Testis (tissue), 3 donors: ENCODE data around the gene STYXL1. TPM values are rescaled to one million over a fixed set of nuclear protein-coding genes. Genes with fewer than 3 reads are reported as not detected.
"Not testable (repeated sequence)": the region's sequence is repeated elsewhere in the genome, so short reads cannot be mapped to it uniquely, and the experiment has no call there.

Experiments
- DNase-seq: peaks from one replicate; pipeline ENCODE4 v3.0.0-alpha.2; 2019
- H3K27ac ChIP-seq, 2 donors: fragments of 200-600 bp; sonication (generic); one replicate each; pipeline ENCODE4 v1.5.1; 2019
- H3K27me3 ChIP-seq: fragments of 200-600 bp; sonication (generic); one replicate; pipeline ENCODE4 v1.5.1; 2019
- H3K36me3 ChIP-seq: fragments of 200-600 bp; sonication (generic); one replicate; pipeline ENCODE4 v1.5.1; 2017; ENCODE audit warnings: low read depth; ENCODE audit errors: missing control alignments
- H3K4me1 ChIP-seq: fragments of 200-600 bp; sonication (generic); one replicate; pipeline ENCODE4 v1.5.1; 2019
- H3K4me3 ChIP-seq, 2 donors: fragments of 200-600 bp; sonication (generic); one replicate each; pipeline ENCODE4 v1.5.1; 2017 to 2019
- H3K9me3 ChIP-seq: fragments of 200-600 bp; sonication (generic); one replicate; pipeline ENCODE4 v1.5.1; 2017
- CTCF ChIP-seq, 3 experiments: fragments of 450-650 bp in 2 of 3; fragments of 200-600 bp in 1 of 3; sonication (generic) in 1 of 3; IDR thresholded peaks; one replicate each; pipeline ENCODE4 v1.5.1; 2016 to 2019; ENCODE audit warnings: antibody characterized with exemption in 3 of 3, mild to moderate bottlenecking in 2 of 3, moderate library complexity in 1 of 3
- POLR2A ChIP-seq: fragments of 450-650 bp; IDR thresholded peaks from one replicate; pipeline ENCODE4 v1.6.1; 2017; ENCODE audit warnings: antibody characterized with exemption, mild to moderate bottlenecking, moderate library complexity
- WGBS, 2 donors: methylation state at CpG; one replicate each; pipeline ENCODE4 v1.1.5; 2018; 5-methylcytosine and 5-hydroxymethylcytosine counted together
- intact Hi-C: fragments of 100-400 bp; cut with DNase I; formaldehyde crosslinking; loops from one replicate; pipeline ENCODE4 v1.15.1; 2023; ENCODE audit warnings: low total_unique reads
- polyA plus RNA-seq: library from polyadenylated mRNA; stranded (reverse); fragments of 350-450 nt; fragmentation: Illumina TruSeq; extraction: RNeasy Lipid Tissue Mini Kit (QIAGEN cat#74804); gene quantifications from one replicate; pipeline ENCODE4 v1.2.3, GENCODE V29; 2014; ENCODE audit warnings: low read depth, low replicate concordance; ENCODE audit not compliant: insufficient read depth
- total RNA-seq, 2 donors: library from RNA; depleted of rRNA; stranded (reverse); fragments of >200 nt; gene quantifications; one replicate each; pipeline ENCODE4 v1.2.3, GENCODE V29; 2016

The STYXL1 gene
- total and polyA plus RNA-seq, 3 donors from 2014 or later, result 47.0 to 122 (median 48.3) TPM

DNA sequence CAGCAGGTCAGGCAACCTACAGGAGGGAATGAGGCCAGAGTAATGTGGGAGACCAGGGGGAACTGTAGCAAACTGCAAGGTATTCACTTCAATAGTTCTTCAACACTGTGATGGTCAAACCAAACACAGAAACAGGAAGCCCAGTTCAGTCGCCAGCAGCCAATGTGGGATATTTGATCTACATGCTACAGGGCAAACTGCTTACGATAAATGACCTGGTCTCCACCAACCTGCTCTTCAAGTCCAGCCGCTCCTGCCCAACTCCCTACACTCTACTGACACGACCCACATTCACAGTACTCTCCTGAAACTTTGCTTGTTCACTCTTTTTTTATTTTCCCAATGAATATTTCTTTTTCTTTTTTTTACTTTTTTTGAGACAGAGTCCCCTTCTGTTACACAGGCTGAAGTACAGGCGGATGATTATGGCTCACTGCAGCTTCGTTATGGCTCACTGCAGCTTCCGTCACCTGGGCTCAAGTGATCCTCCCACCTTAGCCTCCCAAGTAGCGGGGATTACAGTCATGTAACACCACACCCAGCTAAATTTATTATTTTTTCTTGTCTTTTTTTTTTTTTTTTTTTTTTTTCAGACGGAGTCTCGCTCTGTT, 42.2 kb upstream of the STYXL1 start:
- Histone ChIP-seq H3K4me1 (no peaks in the 10 kb centered on the region), H3K9me3 (no peaks in the 10 kb centered on the region), H3K4me3 (no peak overlapping the region), H3K27me3 (no peaks in the 10 kb centered on the region), H3K36me3 (no peaks in the 10 kb centered on the region), H3K27ac (no peak overlapping the region)
- no peak for DNase-seq
- no peak for TF ChIP-seq POLR2A
- no peak for TF ChIP-seq CTCF (IDR thresholded peaks at IDR 0.05)
- WGBS, 2 donors, result 82 to 92% methylated on average over 10 of the region's 10 CpGs
- intact Hi-C loops, result no loop called here

- 60 to 75% methylated on average over 5 of the region's 5 CpGs for WGBS, 2 donors
- H3K4me1 ChIP-seq, H3K9me3 ChIP-seq, H3K36me3 ChIP-seq, H3K27me3 ChIP-seq, H3K4me3 ChIP-seq, DNase-seq, intact Hi-C loops, H3K27ac ChIP-seq: not testable (repeated sequence)
Observed at GRCh38 chr7:76087362-76087791, 39.6 kb upstream of the STYXL1 start.

GRCh38 chr7:76086070-76086469, 38.3 kb upstream of the STYXL1 start:
- TF ChIP-seq CTCF (IDR thresholded peaks at IDR 0.05) (no peak), POLR2A (no peak)
- no peaks in the 10 kb centered on the region for H3K36me3 ChIP-seq
- 94% methylated on average over 4 of the region's 4 CpGs for WGBS, 2 donors
- no peak for DNase-seq
- no peaks in the 10 kb centered on the region for H3K4me1 ChIP-seq
- no peak overlapping the region for H3K27ac ChIP-seq
- H3K4me3 ChIP-seq, result no peak overlapping the region
- no peaks in the 10 kb centered on the region for H3K9me3 ChIP-seq
- intact Hi-C loops, result no loop called here
- H3K27me3 ChIP-seq, result no peaks in the 10 kb centered on the region

GRCh38 chr7:76084115-76084514, 36.3 kb upstream of the STYXL1 start:
- intact Hi-C loops, H3K27me3 ChIP-seq, H3K27ac ChIP-seq, H3K4me3 ChIP-seq, DNase-seq, H3K36me3 ChIP-seq, H3K9me3 ChIP-seq, H3K4me1 ChIP-seq: not testable (repeated sequence)
- WGBS, 2 donors, result 80 to 90% methylated on average over 2 of the region's 2 CpGs

DNA sequence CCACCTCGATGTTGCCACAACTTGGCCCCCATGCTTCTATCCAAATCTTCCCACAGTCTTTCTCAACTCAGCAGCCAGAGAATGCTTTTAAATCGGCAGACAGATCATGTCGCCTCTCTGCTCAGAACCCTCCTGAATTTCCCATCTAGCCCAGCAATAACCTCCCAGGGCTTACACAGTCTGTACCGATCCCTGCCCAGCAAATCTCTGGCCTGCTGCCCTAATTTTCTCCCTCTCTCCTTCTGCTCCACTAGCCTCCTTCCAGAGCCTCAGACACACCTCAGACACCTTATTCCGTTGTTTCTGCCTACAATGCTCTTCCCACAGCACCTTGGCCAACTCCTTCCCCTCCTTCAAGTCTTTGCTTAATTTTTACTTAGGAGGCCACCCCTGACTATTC, 32.4 kb upstream of the STYXL1 start:
- intact Hi-C loops, result no loop called here
- Histone ChIP-seq H3K9me3 (no peaks in the 10 kb centered on the region), H3K4me1 (peaks cover 4% of the 10 kb centered on the region), H3K4me3 (no peak overlapping the region), H3K36me3 (no peaks in the 10 kb centered on the region), H3K27me3 (no peaks in the 10 kb centered on the region), H3K27ac (no peak overlapping the region)
- DNase-seq, result peak; percentile 37
- 53 to 66% methylated on average over 5 of the region's 5 CpGs for WGBS, 2 donors
- no peak for TF ChIP-seq CTCF (IDR thresholded peaks at IDR 0.05)
- no peak for TF ChIP-seq POLR2A

DNA sequence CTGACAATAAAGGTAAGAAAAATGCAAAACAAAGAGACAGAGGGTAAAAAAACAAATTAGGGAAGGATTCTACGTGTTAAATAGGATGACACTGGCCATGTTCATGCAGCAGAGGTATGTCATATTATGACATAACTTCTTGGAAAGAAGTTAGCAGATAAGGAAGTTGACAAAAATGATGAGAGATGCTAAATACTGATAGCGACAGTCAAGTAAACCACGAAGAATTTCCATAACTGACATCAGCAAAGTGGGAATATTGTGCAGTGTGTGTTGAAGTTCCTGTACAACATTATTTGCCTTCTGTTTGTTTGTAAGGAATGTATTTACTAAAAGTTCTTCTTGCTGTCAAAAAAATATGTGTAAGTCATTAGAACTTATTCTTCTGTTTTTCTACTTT, 29.6 kb upstream of the STYXL1 start:
- Histone ChIP-seq H3K4me3 (no peak overlapping the region), H3K27ac (no peak overlapping the region), H3K27me3 (no peaks in the 10 kb centered on the region), H3K9me3 (no peaks in the 10 kb centered on the region), H3K36me3 (no peaks in the 10 kb centered on the region), H3K4me1 (peaks cover 4% of the 10 kb centered on the region)
- no peak for DNase-seq
- WGBS, 2 donors, result 73 to 78% methylated on average over 3 of the region's 3 CpGs
- TF ChIP-seq POLR2A, result no peak
- no peak for TF ChIP-seq CTCF (IDR thresholded peaks at IDR 0.05)
- intact Hi-C loops, result no loop called here
